Measurements from ENCODE around the gene GNG12. TPM values are rescaled to one million over a fixed set of nuclear protein-coding genes. Genes with fewer than 3 reads are reported as not detected.
A peak's percentile ranks its signal among the peaks of the same experiment; 100 is the strongest.

The GNG12 gene
- total and polyA plus RNA-seq, 4 donors: 84.9 to 175 (median 110) TPM

DNA sequence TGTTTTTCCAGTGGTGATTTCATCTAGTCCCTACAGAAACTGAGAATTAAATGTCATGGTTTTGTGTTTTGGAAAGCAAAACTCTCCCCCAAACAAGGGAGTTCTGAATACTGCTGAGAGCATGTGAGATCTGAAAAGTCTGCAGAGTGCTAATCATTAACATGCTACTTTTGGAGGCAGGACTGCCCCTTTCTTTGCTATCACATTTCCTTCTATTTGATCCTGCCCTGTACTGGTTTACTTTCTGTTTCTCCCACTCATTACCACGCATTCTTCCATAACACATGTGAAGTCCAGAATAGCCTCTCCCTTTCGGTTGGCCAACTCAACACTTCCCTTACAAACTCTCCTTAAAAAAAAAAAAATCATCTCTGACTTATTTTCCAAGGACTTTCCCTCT lies 84.6 kb downstream of the GNG12 start:
- ATAC-seq (ENCODE audit: low FRiP score) (peak; percentile 66), DNase-seq (no peak)
- Histone ChIP-seq H3K27me3 (ENCODE audit: control insufficient read depth in 1 of 2, insufficient read depth in 2 of 2, low read length in 1 of 2) (no peaks in the 10 kb centered on the region), H3K36me3 (ENCODE audit: control insufficient read depth in 1 of 2, insufficient read depth in 2 of 2, low read length in 1 of 2) (no peaks in the 10 kb centered on the region), H3K4me3 (ENCODE audit: low read length in 2 of 2) (peak overlapping the region in 1 of 2 donors; percentile 7), H3K27ac (ENCODE audit: low read depth in 1 of 2, low read length in 2 of 2) (peak overlapping the region; percentile 84 to 99), H3K4me1 (ENCODE audit: control insufficient read depth in 1 of 2, insufficient read depth in 2 of 2, low read length in 2 of 2) (peaks cover 16 to 19% of the 10 kb centered on the region in 2 donors), H3K9me3 (ENCODE audit: control insufficient read depth, low read length) (no peaks in the 10 kb centered on the region)
- intact Hi-C loops (cut with DNase I): loop anchor here (2.0 to 5.0 kb wide), 2 partner anchors 41 to 62 kb away; no protein-coding TSS in a partner anchor
- WGBS, 2 donors: 0 to 1% methylated on average over 2 of the region's 2 CpGs

DNA sequence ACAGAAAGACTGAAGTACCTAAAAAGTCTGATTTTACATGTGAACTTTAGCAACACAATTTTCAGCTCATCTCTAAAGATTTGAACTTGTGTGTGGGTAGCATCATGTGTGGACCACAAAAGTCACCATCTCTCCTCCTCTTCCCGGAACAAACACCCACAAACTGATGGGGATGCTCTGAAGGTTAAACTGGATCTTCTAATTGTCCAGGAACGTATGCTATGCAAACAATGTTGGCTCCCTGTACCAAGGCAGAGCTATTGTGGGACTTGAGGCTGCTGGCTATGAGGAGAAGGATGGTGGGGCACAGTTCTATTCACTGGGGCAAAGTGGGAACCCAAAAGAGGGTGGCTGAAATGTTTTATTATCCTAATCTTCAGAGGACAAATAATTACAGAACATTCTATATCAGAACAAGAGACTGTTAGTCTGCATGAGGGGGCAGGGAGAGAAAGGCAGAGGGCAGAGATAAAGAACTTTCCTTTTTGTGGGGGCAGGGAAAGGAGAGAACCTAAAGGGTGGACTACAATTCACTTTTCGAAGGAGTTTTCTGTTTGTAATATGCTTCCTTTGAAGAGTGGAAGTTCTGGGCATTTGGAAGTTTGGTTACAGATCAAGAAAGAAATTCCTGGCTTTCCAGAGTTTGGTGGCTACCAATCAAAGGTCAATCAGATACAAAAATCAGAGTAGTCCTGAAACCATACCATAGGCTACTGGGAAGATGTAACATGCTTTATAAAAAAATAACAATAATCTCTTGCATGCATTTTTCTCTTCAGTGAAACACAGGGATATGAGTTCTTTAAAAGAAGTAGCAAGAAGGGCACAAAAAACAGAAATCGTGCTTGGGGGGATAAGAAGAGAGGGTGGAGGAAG lies 85.4 kb downstream of the GNG12 start:
- Histone ChIP-seq H3K27ac (ENCODE audit: low read depth in 1 of 2, low read length in 2 of 2) (peak overlapping the region; percentile 84 to 99), H3K9me3 (ENCODE audit: control insufficient read depth, low read length) (no peaks in the 10 kb centered on the region), H3K27me3 (ENCODE audit: control insufficient read depth in 1 of 2, insufficient read depth in 2 of 2, low read length in 1 of 2) (no peaks in the 10 kb centered on the region), H3K4me1 (ENCODE audit: control insufficient read depth in 1 of 2, insufficient read depth in 2 of 2, low read length in 2 of 2) (peaks cover 15 to 19% of the 10 kb centered on the region in 2 donors), H3K36me3 (ENCODE audit: control insufficient read depth in 1 of 2, insufficient read depth in 2 of 2, low read length in 1 of 2) (no peaks in the 10 kb centered on the region), H3K4me3 (ENCODE audit: low read length in 2 of 2) (peak overlapping the region in 1 of 2 donors; percentile 7)
- 7 to 12% methylated on average over 4 of the region's 4 CpGs for WGBS, 2 donors
- ATAC-seq (ENCODE audit: low FRiP score) (no peak), DNase-seq (no peak)
- intact Hi-C loops (cut with DNase I): loop anchor here (2.0 to 5.0 kb wide), 3 partner anchors 37 to 61 kb away; no protein-coding TSS in a partner anchor

DNA sequence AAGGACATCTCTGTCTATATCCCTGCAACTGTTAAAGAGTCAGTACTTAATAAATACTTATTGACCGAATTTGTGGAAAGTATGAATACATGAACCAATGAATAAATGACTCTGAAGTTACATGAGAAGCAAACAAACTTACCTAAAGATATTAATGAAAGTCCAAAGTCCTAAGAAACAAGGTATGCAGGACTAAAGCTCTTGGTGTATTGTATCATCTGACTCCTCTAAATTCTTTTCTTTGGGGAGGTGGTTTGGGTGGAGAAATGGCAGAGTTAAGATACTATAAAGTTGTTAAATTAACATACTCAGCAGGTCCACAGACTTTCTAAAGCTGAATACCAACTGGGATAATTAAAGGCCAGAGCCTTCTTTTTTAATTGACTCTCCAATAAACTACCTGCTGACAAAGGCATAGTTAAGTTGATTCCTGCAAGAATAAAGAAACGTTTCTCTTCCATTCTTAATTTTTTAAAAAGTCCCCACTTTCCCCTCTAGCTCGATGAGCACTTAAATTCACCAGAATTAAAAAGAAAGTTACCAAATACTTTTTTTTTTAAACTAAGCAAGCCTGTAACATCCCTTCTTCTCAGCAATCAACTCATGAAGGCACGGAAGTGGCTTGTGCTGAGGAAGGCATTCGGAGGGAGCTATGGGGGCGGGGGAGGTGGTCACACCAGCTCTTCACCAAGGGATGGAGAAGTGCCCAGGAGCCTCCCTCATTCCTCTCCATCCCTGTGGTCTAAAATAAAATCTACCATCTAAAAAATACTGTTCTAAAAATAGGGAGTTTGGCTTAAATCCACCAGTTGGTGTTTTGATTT lies 87.2 kb downstream of the GNG12 start:
- Histone ChIP-seq H3K36me3 (ENCODE audit: control insufficient read depth in 1 of 2, insufficient read depth in 2 of 2, low read length in 1 of 2) (no peaks in the 10 kb centered on the region), H3K27me3 (ENCODE audit: control insufficient read depth in 1 of 2, insufficient read depth in 2 of 2, low read length in 1 of 2) (no peaks in the 10 kb centered on the region), H3K4me3 (ENCODE audit: low read length in 2 of 2) (no peak overlapping the region), H3K27ac (ENCODE audit: low read depth in 1 of 2, low read length in 2 of 2) (peak overlapping the region; percentile 44 to 79), H3K4me1 (ENCODE audit: control insufficient read depth in 1 of 2, insufficient read depth in 2 of 2, low read length in 2 of 2) (peaks cover 7 to 8% of the 10 kb centered on the region in 2 donors), H3K9me3 (ENCODE audit: control insufficient read depth, low read length) (no peaks in the 10 kb centered on the region)
- DNase-seq (peak; percentile 84 to 90), ATAC-seq (ENCODE audit: low FRiP score) (peak; percentile 62)
- WGBS, 2 donors: 14 to 18% methylated on average over 6 of the region's 6 CpGs
- intact Hi-C loops (cut with DNase I): loop anchor here (2.0 to 5.0 kb wide), 2 partner anchors 35 to 39 kb away; no protein-coding TSS in a partner anchor

DNA sequence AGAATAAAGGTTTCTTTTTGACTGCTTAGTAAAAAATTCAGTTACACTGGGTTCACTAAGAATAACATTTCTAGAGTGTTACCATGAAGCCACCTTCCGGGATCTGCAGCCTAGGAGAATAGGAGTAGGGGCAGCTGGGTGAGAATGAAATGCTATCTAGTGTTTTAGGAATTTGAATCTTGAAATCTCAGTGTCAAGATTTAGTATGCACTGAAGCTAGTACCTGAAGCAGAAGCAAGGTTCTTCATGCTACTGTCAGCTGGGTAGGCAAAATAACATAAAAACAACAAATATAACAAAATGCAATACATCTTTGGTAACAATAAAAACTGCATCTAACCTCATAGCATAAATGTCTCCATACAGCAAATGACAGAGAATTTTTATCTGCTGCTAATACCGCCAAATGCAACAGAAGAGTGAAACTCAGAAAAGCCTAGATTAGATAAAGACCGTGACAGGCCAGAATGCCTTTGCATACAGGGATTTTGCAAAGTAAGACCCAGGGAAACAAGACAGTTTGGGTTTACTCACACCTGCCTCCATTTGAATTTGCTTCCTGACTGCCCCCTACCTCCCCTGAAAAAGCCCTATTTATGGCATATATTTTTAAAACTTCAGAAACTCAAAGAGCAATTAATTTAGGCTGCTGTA lies 90.1 kb downstream of the GNG12 start:
- Histone ChIP-seq H3K27ac (ENCODE audit: low read depth in 1 of 2, low read length in 2 of 2) (peak overlapping the region; percentile 64 to 67), H3K9me3 (ENCODE audit: control insufficient read depth, low read length) (no peaks in the 10 kb centered on the region), H3K27me3 (ENCODE audit: control insufficient read depth in 1 of 2, insufficient read depth in 2 of 2, low read length in 1 of 2) (no peaks in the 10 kb centered on the region), H3K4me3 (ENCODE audit: low read length in 2 of 2) (no peak overlapping the region), H3K36me3 (ENCODE audit: control insufficient read depth in 1 of 2, insufficient read depth in 2 of 2, low read length in 1 of 2) (no peaks in the 10 kb centered on the region), H3K4me1 (ENCODE audit: control insufficient read depth in 1 of 2, insufficient read depth in 2 of 2, low read length in 2 of 2) (peaks cover 4 to 14% of the 10 kb centered on the region in 2 donors)
- ATAC-seq (ENCODE audit: low FRiP score) (no peak), DNase-seq (no peak)
- WGBS, 2 donors: 7 to 15% methylated on average over 3 of the region's 3 CpGs
- intact Hi-C loops (cut with DNase I): no loop called here

DNA sequence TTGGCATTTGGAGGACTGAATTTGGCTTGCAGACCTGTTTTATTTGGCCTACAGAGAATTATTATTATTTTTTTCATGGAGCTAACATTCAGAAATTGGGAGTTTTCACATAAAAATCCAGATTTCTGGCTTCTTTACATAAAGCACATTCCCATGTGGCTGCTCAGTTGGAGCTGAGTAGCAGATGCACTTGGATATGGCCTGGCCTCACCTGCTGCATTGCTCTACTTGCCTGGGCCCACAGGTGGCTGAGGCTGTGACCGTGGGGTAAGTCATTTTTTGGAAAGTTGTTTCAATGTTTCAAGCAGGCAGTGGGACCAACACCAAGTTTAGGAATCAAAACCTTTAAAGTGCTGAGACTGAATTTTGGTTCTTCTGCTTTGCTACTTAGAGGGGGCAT lies 91.5 kb downstream of the GNG12 start:
- H3K4me1 ChIP-seq (ENCODE audit: control insufficient read depth in 1 of 2, insufficient read depth in 2 of 2, low read length in 2 of 2): peaks cover 0 to 14% of the 10 kb centered on the region in 2 donors
- H3K27ac ChIP-seq (ENCODE audit: low read depth in 1 of 2, low read length in 2 of 2): peak overlapping the region; percentile 59 to 67
- H3K4me3 ChIP-seq (ENCODE audit: low read length in 2 of 2): no peak overlapping the region
- intact Hi-C loops (cut with DNase I): no loop called here
- DNase-seq (no peak), ATAC-seq (ENCODE audit: low FRiP score) (no peak)
- no peaks in the 10 kb centered on the region for H3K9me3 ChIP-seq (ENCODE audit: control insufficient read depth, low read length)
- 3 to 4% methylated on average over 1 of the region's 1 CpG for WGBS, 2 donors
- H3K36me3 ChIP-seq (ENCODE audit: control insufficient read depth in 1 of 2, insufficient read depth in 2 of 2, low read length in 1 of 2): no peaks in the 10 kb centered on the region
- no peaks in the 10 kb centered on the region for H3K27me3 ChIP-seq (ENCODE audit: control insufficient read depth in 1 of 2, insufficient read depth in 2 of 2, low read length in 1 of 2)

DNA sequence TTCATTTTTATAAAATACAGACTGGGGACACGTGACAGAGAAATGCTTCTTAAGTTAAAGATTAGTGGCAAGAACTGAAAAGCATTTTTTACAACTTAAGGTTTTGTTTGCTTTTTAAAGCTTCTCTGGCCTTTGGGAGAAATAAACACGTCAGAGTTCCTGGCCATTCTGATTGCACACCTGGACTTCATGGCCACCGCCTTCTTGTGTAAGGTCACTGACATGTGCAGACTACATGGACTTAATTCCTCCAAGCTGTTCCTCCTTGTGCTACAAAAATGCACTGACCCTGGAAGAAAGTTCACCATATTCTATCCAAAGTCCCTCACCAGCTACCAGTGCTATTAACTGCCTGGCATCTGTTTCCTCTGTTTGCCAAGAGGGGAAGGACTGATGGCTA lies 92.1 kb downstream of the GNG12 start:
- peak overlapping the region; percentile 59 to 90 for H3K27ac ChIP-seq (ENCODE audit: low read depth in 1 of 2, low read length in 2 of 2)

DNA sequence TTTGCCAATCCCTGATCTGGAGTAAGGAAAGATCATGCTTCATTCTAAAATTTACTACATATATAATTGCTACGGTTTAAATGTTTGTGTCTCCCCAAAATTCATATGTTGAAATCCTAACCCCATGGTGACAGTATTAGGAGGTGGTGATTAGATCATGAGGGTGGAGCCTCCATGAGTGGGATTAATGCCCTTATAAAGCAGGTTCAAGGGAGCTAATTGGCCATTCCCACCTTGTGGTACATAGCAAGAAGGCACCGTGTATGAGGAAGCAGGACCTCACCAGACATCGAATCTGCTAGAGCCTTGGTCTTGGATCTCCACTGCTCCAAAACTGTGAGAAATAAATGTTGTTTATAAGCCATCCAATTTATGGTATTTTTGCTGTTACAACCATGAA lies 92.7 kb downstream of the GNG12 start:
- Histone ChIP-seq H3K27ac (ENCODE audit: low read depth in 1 of 2, low read length in 2 of 2) (peak overlapping the region; percentile 47 to 51), H3K4me1 (ENCODE audit: control insufficient read depth in 1 of 2, insufficient read depth in 2 of 2, low read length in 2 of 2) (peaks cover 0 to 14% of the 10 kb centered on the region in 2 donors)

More for the DNA sequence above, 92.1 kb downstream of the GNG12 start:
- ATAC-seq (ENCODE audit: low FRiP score): no peak
- no peaks in the 10 kb centered on the region for H3K27me3 ChIP-seq (ENCODE audit: control insufficient read depth in 1 of 2, insufficient read depth in 2 of 2, low read length in 1 of 2)
- no peak overlapping the region for H3K4me3 ChIP-seq (ENCODE audit: low read length in 2 of 2)
- H3K9me3 ChIP-seq (ENCODE audit: control insufficient read depth, low read length): no peaks in the 10 kb centered on the region
- 42 to 44% methylated on average over 3 of the region's 3 CpGs for WGBS, 2 donors
- no peaks in the 10 kb centered on the region for H3K36me3 ChIP-seq (ENCODE audit: control insufficient read depth in 1 of 2, insufficient read depth in 2 of 2, low read length in 1 of 2)
- intact Hi-C loops (cut with DNase I): no loop called here
- peaks cover 0 to 14% of the 10 kb centered on the region in 2 donors for H3K4me1 ChIP-seq (ENCODE audit: control insufficient read depth in 1 of 2, insufficient read depth in 2 of 2, low read length in 2 of 2)
- no peak for DNase-seq

DNA sequence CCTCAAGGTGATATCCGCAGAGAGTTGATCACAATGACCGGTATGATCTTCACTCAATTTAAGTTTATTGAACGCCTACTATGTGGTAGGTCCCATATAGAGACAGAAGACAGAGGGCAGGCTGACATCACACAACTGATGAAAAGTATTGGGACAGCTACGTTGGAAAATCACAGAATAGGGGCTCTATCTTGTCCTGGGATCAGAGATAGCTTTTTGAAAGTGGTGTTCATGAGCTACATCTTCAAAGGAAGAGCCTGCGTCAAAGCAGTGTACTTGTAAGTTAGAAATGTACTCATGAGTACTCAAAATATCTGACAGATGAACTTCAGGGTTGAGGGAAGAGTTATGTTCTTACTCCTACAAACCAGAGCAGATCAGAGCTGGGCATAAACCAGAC lies 93.9 kb downstream of the GNG12 start:
- Histone ChIP-seq H3K27ac (ENCODE audit: low read depth in 1 of 2, low read length in 2 of 2) (peak overlapping the region; percentile 42 to 80), H3K27me3 (ENCODE audit: control insufficient read depth in 1 of 2, insufficient read depth in 2 of 2, low read length in 1 of 2) (no peaks in the 10 kb centered on the region), H3K9me3 (ENCODE audit: control insufficient read depth, low read length) (no peaks in the 10 kb centered on the region), H3K4me3 (ENCODE audit: low read length in 2 of 2) (no peak overlapping the region), H3K36me3 (ENCODE audit: control insufficient read depth in 1 of 2, insufficient read depth in 2 of 2, low read length in 1 of 2) (no peaks in the 10 kb centered on the region), H3K4me1 (ENCODE audit: control insufficient read depth in 1 of 2, insufficient read depth in 2 of 2, low read length in 2 of 2) (peaks cover 2 to 10% of the 10 kb centered on the region in 2 donors)
- ATAC-seq (ENCODE audit: low FRiP score) (no peak), DNase-seq (no peak)
- WGBS, 2 donors: 92 to 94% methylated on average over 5 of the region's 5 CpGs
- intact Hi-C loops (cut with DNase I): no loop called here

More for the DNA sequence above, 92.7 kb downstream of the GNG12 start:
- H3K36me3 ChIP-seq (ENCODE audit: control insufficient read depth in 1 of 2, insufficient read depth in 2 of 2, low read length in 1 of 2): no peaks in the 10 kb centered on the region
- 60 to 80% methylated on average over 3 of the region's 3 CpGs for WGBS, 2 donors
- DNase-seq (no peak), ATAC-seq (ENCODE audit: low FRiP score) (no peak)
- no peaks in the 10 kb centered on the region for H3K27me3 ChIP-seq (ENCODE audit: control insufficient read depth in 1 of 2, insufficient read depth in 2 of 2, low read length in 1 of 2)
- no peaks in the 10 kb centered on the region for H3K9me3 ChIP-seq (ENCODE audit: control insufficient read depth, low read length)
- intact Hi-C loops (cut with DNase I): no loop called here
- H3K4me3 ChIP-seq (ENCODE audit: low read length in 2 of 2): no peak overlapping the region
